GM10248 (cell line): ENCODE results near the gene MARCHF6.
"Not testable (repeated sequence)": the region's sequence is repeated elsewhere in the genome, so short reads cannot be mapped to it uniquely, and the experiment has no call there.

Experiments
- CTCF ChIA-PET: fragments of 300-600 bp; sonication (Branson Sonifier 250); formaldehyde crosslinking; extraction: SDS; loops from one replicate; lab custom pipeline; 2021; ENCODE audit warnings: antibody characterized with exemption; lab: Yijun Ruan, JAX
- POLR2A ChIA-PET: fragments of 350-650 bp; sonication (Branson Sonifier 250); formaldehyde crosslinking; extraction: SDS; loops from one replicate; lab custom pipeline; 2020; ENCODE audit warnings: antibody characterized with exemption; lab: Yijun Ruan, JAX
- DNase-seq: peaks from one replicate; pipeline ENCODE4 v3.0.0; 2012; ENCODE audit errors: extremely low spot score
- TF ChIP-seq, protein P1 (sequence below): IDR thresholded peaks from 2 replicates; pipeline ENCODE4 v1.5.1; 2012; ENCODE audit warnings: mild to moderate bottlenecking, low read depth; ENCODE audit errors: extremely low read depth, missing control alignments, control extremely low read depth

Gene MARCHF6

DNA sequence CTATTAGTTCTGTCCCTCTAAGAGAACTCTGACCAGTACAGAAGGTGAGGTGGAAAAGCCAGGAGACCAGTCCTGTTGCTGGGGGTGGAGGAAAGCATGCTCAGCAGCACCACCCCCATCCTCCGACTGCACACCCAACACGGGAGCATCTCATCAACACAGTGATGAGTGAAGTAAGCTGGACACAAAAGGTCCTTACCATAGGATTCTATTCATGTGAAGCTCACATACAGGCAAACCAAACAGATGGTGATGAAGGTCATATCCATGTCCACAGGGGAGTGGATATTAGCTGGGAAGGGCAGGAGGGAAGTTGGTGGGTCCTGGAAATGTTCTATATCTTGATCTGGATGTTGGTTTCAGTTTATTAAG is 14.8 kb upstream of the MARCHF6 start:
- ChIA-PET CTCF (no interaction called here), POLR2A (no interaction called here)
- no peak for DNase-seq
- TF ChIP-seq, protein P1, sequence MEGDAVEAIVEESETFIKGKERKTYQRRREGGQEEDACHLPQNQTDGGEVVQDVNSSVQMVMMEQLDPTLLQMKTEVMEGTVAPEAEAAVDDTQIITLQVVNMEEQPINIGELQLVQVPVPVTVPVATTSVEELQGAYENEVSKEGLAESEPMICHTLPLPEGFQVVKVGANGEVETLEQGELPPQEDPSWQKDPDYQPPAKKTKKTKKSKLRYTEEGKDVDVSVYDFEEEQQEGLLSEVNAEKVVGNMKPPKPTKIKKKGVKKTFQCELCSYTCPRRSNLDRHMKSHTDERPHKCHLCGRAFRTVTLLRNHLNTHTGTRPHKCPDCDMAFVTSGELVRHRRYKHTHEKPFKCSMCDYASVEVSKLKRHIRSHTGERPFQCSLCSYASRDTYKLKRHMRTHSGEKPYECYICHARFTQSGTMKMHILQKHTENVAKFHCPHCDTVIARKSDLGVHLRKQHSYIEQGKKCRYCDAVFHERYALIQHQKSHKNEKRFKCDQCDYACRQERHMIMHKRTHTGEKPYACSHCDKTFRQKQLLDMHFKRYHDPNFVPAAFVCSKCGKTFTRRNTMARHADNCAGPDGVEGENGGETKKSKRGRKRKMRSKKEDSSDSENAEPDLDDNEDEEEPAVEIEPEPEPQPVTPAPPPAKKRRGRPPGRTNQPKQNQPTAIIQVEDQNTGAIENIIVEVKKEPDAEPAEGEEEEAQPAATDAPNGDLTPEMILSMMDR, result no peak

DNA sequence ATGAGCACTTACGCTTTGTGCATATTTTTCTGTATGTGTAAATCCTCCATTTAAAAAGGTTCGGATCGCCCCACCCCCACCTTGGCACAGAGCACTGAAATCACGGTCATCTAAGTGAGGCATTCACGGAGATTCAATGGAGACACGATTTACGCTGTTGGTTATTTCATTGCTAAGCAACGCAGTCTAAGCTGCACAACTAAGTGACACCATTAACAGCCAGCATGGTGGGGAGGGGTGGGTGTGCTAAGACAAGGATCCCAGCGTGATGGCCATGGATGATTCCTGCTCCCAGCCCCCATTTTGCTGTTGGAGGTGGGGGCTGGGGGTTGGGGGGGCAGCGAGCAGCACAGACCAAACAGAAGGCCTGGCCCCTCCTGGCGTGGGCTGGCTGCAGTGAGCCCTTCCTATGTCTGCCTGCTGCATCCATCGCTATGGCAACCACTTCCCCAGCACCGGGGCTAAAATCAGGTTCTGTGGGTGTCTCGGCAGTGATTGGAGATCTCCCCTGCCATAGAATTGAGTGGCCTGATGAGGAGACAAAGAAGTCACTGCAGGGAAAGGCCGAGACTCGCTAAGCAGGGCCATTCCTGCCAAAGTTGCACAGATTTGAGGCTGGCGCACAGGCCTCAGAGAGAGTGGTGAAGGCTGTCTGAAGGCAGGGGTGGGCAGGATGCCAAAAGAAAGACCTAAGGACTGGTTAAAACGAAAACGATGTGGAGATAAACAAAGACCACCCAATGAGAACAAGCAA is 14.3 kb upstream of the MARCHF6 start:
- no peak for DNase-seq
- ChIA-PET POLR2A (no interaction called here), CTCF (interaction anchor here (1.2 kb wide), 1 partner anchor 9 kb away, joined by 3 read pairs; no protein-coding TSS in a partner anchor)
- TF ChIP-seq, protein P1, result no peak

DNA sequence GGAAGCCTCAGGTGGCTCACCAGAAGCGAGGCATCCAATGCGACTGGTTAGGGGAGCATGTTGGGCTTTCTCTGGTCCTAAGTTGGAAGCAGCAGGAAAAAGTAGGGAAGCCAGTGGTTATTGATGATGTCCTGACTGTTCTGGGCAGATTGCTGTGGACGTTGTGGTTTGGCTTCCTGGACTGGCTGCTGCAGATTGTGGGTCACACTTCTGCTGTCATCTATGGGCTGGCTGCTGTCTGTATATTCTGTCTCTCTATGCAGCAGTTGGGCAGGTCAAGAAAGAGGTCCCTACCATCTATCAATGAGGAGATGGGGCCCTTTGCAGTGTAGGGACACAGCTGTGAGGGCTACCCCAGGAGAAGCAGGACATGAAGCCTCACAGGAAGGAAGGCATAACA is 13.5 kb upstream of the MARCHF6 start:
- CTCF ChIA-PET, result interaction anchor here (1.2 kb wide), 1 partner anchor 10 kb away, joined by 3 read pairs; no protein-coding TSS in a partner anchor
- TF ChIP-seq, protein P1, result no peak
- POLR2A ChIA-PET, result no interaction called here
- DNase-seq, result no peak

DNA sequence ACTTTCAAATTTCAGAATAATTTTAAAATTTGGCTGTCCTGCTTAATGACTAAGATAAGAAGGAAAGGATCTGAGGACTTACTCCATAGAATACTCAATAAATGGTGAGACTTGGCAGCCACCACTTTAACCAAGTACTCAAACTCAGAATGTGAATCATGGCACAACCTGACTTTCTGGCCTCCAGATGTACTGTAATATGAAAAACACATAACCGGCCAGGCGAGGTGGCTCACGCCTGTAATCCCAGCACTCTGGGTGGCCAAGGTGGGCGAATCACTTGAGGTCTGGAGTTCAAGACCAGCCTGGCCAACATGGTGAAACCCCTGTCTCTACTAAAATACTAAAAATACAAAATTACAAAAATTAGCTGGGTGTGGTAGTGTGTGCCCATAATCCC is 10.0 kb upstream of the MARCHF6 start:
- no peak for DNase-seq
- TF ChIP-seq, protein P1, result no peak
- ChIA-PET CTCF (interaction anchor here (1.0 to 1.1 kb wide), 3 partner anchors 8 to 15 kb away, joined by 3 read pairs; no protein-coding TSS in a partner anchor), POLR2A (no interaction called here)

DNA sequence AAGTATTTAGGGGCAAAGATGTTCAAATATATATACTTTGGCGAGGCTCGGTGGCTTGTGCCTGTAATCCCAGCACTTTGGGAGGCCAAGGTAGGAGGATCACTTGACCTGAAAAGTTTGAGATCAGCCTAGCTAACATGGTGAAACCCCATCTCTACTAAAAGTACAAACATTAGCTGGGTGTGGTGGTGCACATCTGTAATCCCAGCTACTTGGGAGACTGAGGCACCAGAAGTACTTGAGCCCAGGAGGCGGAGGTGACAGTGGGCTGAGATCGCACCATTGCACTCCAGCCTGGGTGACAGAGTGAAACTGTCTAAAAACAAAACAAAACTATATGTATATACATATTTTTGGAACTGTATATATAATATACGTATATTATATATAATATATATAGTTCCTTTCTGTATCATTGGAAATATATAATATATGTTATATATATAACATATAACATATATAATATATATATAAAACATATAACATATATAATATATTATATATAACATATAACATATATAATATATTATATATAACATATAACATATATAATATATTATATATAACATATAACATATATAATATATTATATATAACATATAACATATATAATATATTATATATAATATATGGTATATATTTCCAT is 8.9 kb upstream of the MARCHF6 start:
- CTCF ChIA-PET, POLR2A ChIA-PET, DNase-seq: not testable (repeated sequence)

DNA sequence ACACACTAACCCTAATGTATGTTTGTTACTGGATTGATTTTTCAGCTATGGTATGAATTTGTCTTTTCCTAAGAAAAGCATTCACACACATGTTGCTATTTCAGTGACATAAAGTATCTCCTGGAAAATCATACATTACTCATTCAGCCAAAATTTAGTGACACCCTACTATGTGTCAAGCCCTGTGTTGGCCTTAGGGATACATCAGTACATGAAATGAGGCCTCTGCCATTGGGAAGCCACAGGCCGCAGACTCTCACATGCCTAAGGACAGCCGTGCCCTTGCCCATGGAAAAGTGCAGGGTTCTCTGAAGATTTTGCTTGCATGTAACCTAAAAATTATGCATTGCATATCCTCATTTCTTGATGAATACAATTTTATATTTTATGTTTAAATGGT is 5.2 kb upstream of the MARCHF6 start:
- TF ChIP-seq, protein P1, result no peak
- DNase-seq, result no peak
- CTCF ChIA-PET, result no interaction called here
- POLR2A ChIA-PET, result no interaction called here
